Activated T-helper 1 cell treated with anti-CD3 and anti-CD28 coated beads, Interleukin-12 subunit alpha, Interleukin-12 subunit beta, Interleukin-2, Interleukin-4 antibody, amounts not matched to agents 30 ng/mL and 10 ng/mL and 1 ng/mL, durations not matched to agents 14 hours and 24 hours and 36 hours (primary cell): ENCODE data around the gene WBP2. TPM values are rescaled to one million over a fixed set of nuclear protein-coding genes. Genes with fewer than 3 reads are reported as not detected.

ENCODE experiments used
- DNase-seq: peaks from one replicate; pipeline ENCODE4 v3.0.0; 2021; ENCODE audit warnings: low spot score
- H3K27ac Mint-ChIP-seq: one replicate; pipeline ENCODE4 v1.8.0; 2021; ENCODE audit warnings: mild to moderate bottlenecking, mixed read lengths
- H3K27me3 Mint-ChIP-seq: one replicate; pipeline ENCODE4 v1.8.0; 2022; ENCODE audit warnings: mild to moderate bottlenecking, moderate library complexity, mixed read lengths; ENCODE audit not compliant: insufficient read depth
- H3K36me3 Mint-ChIP-seq: one replicate; pipeline ENCODE4 v1.8.0; 2021; ENCODE audit warnings: low read depth, mixed read lengths
- H3K4me1 Mint-ChIP-seq: one replicate; pipeline ENCODE4 v1.8.0; 2021; ENCODE audit warnings: low read depth, mixed read lengths
- H3K4me3 Mint-ChIP-seq: one replicate; pipeline ENCODE4 v1.8.0; 2021; ENCODE audit warnings: mild to moderate bottlenecking, moderate library complexity, mixed read lengths
- H3K9me3 Mint-ChIP-seq: one replicate; pipeline ENCODE4 v1.8.0; 2021; ENCODE audit warnings: mixed read lengths
- intact Hi-C: fragments of 100-400 bp; cut with micrococcal nuclease; formaldehyde crosslinking; loops from one replicate; pipeline ENCODE4 v1.15.1; 2024
- total RNA-seq: library from RNA; stranded (reverse); gene quantifications from 2 replicates; pipeline ENCODE4 v1.2.3, GENCODE V29; 2022

The WBP2 gene
- total RNA-seq, 1 donor from 2014 or later, result 68.8 TPM

GRCh38 chr17:75806822-75807500 lies 48.2 kb downstream of the WBP2 start:
- no peak for DNase-seq
- Mint-ChIP-seq H3K4me1 (peaks cover 12% of the 10 kb centered on the region), H3K9me3 (no peaks in the 10 kb centered on the region), H3K4me3 (no peak overlapping the region), H3K27ac (no peak overlapping the region), H3K27me3 (no peaks in the 10 kb centered on the region), H3K36me3 (no peaks in the 10 kb centered on the region)
- intact Hi-C loops, result no loop called here

GRCh38 chr17:75803883-75804282 lies 51.3 kb downstream of the WBP2 start:
- DNase-seq, result no peak
- Mint-ChIP-seq H3K27ac (peak overlapping the region; percentile 23), H3K4me3 (no peak overlapping the region), H3K27me3 (no peaks in the 10 kb centered on the region), H3K9me3 (no peaks in the 10 kb centered on the region), H3K4me1 (peaks cover 12% of the 10 kb centered on the region), H3K36me3 (peaks cover 5% of the 10 kb centered on the region)
- intact Hi-C loops, result loop anchor here (2.0 kb wide), 1 partner anchor 17 kb away; no protein-coding TSS in a partner anchor

DNA sequence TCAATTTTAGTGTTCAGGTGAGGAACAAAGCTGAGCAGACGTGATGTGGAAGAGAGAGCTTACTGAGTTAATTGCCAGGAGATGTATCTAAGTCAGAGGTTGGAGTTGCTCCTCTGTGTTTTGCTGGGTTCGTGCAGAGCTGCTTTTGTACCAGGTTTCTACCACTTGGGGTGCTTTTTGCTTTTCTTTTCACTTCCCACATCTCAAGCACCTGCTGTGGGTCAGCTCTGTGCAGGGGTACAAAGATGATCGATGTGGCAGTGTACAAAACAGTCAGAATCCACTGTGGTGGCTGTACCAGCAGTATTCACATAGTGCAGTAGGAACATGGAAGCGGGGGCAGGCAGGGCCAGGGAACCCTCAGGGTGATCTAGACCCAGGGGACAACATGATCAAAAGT lies 55.7 kb downstream of the WBP2 start:
- intact Hi-C loops, result no loop called here
- Mint-ChIP-seq H3K36me3 (peaks cover 11% of the 10 kb centered on the region), H3K9me3 (no peaks in the 10 kb centered on the region), H3K4me3 (no peak overlapping the region), H3K4me1 (peaks cover 17% of the 10 kb centered on the region), H3K27ac (no peak overlapping the region), H3K27me3 (no peaks in the 10 kb centered on the region)
- DNase-seq, result no peak

DNA sequence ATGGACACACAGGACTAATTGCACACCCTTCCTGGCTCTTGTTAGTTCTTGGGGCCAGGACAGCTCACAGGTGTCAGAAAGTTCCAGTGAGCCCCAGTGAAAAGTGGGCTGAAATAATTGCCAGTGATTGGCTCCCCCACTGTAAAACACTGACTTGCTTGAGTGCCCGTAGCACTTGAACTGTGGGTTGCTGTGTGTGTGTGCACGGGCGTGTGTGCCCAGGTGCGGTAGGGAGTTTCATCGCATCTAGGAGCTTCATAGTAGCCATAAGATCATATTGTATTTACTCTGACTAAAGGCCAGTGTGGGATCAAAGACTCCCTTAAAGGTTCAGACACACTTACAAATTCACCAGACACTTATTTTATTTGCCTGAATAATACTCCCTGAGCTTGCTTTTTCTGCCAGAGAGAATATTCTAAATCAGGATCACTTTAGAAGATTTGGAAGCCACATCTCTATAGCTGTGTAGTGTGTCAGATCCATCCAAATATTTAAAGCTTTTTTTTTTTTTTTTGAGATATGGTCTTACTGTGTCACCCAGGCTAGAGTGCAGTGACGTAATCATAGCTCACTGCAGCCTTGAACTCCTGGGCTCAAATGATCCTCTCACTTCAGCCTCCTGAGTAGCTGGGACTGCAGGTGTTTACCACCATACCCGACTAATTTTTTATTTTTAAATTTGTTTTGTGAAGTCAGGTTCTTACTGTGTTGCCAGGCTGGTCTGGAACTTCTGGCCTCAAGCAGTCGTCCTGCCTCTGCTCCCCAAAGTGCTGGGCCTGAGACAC lies 59.1 kb downstream of the WBP2 start:
- DNase-seq, result no peak
- H3K36me3 Mint-ChIP-seq, result peaks cover 20% of the 10 kb centered on the region
- no peak overlapping the region for H3K4me3 Mint-ChIP-seq
- H3K4me1 Mint-ChIP-seq, result peaks cover 21% of the 10 kb centered on the region
- intact Hi-C loops, result no loop called here
- no peak overlapping the region for H3K27ac Mint-ChIP-seq
- H3K9me3 Mint-ChIP-seq, result no peaks in the 10 kb centered on the region
- H3K27me3 Mint-ChIP-seq, result no peaks in the 10 kb centered on the region

Other genes with a start within 250 kb of the WBP2 start
- gene SMIM5, start 221.9 kb downstream of the WBP2 start, total RNA-seq, result 0.05 TPM in 1 of 2 replicates, not detected in the other
- gene RECQL5, start 188.2 kb downstream of the WBP2 start, total RNA-seq, result 29.9 and 34.1 TPM in 2 replicates
- gene SAP30BP, start 188.0 kb downstream of the WBP2 start, total RNA-seq, result 113 and 117 TPM in 2 replicates
- 1.4 and 2.7 TPM in 2 replicates for gene ITGB4, start 133.9 kb downstream of the WBP2 start, total RNA-seq
- gene GALK1, start 90.1 kb downstream of the WBP2 start, total RNA-seq, result 48.0 and 49.3 TPM in 2 replicates
- 26.0 and 26.9 TPM in 2 replicates for gene UNK, start 70.5 kb downstream of the WBP2 start, total RNA-seq
- gene UNC13D, start 10.9 kb downstream of the WBP2 start, total RNA-seq, result 185 and 186 TPM in 2 replicates
- gene TRIM47, start 23.2 kb upstream of the WBP2 start, total RNA-seq, result 30.5 and 32.7 TPM in 2 replicates
- 45.0 and 53.7 TPM in 2 replicates for gene TRIM65, start 41.6 kb upstream of the WBP2 start, total RNA-seq
- gene MRPL38, start 49.5 kb upstream of the WBP2 start, total RNA-seq, result 151 and 160 TPM in 2 replicates
- gene FBF1, start 85.7 kb upstream of the WBP2 start, total RNA-seq, result 19.4 and 20.0 TPM in 2 replicates
- 25.3 and 28.2 TPM in 2 replicates for gene ACOX1, start 123.8 kb upstream of the WBP2 start, total RNA-seq
- 10.7 and 15.4 TPM in 2 replicates for gene TEN1, start 123.9 kb upstream of the WBP2 start, total RNA-seq
- 4.9 and 5.3 TPM in 2 replicates for gene CDK3, start 145.5 kb upstream of the WBP2 start, total RNA-seq
- 0.02 and 0.05 TPM in 2 replicates for gene EVPL, start 172.0 kb upstream of the WBP2 start, total RNA-seq
- gene SRP68, start 217.2 kb upstream of the WBP2 start, total RNA-seq, result 177 and 184 TPM in 2 replicates
- gene GALR2, start 219.4 kb upstream of the WBP2 start, total RNA-seq, result 3.6 and 3.7 TPM in 2 replicates
- 2.7 and 2.9 TPM in 2 replicates for gene ZACN, start 223.8 kb upstream of the WBP2 start, total RNA-seq
- 108 and 116 TPM in 2 replicates for gene EXOC7, start 248.5 kb upstream of the WBP2 start, total RNA-seq